Stimulated activated CD8-positive, alpha-beta memory T cell treated with anti-CD3 and anti-CD28 coated beads, Interleukin-12 subunit alpha, Interleukin-12 subunit beta, amount 100 ng/mL, for 4 hours (primary cell): Measurements from ENCODE around the gene LOXL1.

Source experiments
- DNase-seq: peaks from one replicate; pipeline ENCODE4 v3.0.0-alpha.2; 2020; ENCODE audit warnings: low read depth

Gene LOXL1

DNA sequence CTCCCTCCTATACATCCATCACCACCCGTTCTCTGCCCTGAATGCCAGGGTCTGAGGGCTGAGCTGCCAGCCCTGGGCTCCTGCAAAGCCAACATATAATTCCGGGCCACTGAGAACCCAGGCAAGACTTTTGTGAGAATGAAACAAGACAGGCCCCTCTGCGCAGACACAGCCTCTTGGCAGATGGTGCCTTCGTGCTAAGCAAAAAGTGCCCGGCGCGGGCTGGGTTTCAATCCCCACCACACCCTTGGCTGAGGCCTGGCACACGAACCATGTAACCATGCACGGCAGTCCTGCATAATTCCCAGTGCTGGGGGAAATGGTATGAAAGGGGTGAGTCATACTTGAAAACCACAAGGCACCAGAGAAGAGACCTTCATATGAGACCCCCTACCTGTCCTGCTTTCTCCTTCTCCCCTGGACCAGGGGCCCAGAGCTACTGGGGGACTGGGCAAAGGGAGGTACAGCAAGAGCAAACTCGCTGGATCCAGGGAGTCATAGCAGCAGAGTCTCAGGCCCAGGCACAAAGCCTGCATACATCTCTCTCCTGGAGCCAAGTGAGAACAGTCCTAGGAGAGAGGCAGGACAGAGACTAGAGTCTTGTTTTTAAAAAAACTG is 26.1 kb upstream of the LOXL1 start:
- DNase-seq: no peak

DNA sequence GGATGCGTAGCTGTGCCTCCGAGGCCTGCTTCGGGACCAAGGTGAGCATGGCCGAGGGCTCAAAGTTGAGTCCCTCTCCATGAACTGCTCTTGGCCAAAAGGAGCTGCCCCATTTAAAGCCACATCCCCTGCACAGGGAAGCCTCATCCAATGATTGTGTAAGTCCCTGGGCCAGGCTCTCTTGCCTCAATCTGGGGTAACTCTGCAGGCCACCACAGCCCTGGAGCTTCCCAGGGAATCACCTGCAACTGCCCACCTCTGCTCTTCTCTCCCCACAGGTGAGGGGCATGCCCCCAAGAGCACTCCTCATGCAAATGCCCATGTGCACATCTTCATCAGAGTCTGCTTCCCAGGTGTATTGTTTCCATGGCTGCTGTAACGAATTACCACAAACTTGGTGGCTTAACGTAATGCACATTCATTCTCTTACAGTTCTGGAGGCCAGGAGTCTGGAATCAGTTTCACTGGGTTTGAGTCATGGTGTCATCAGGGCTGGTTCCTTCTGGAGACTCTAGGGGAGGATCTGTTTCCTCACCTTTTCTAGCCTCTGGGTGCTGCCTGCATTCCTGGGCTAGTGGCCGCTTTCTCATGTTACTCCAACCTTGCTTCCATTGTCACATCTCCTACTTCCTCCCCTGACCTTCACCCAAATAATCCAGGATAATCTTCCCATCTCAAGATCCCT is 25.0 kb upstream of the LOXL1 start:
- no peak for DNase-seq

DNA sequence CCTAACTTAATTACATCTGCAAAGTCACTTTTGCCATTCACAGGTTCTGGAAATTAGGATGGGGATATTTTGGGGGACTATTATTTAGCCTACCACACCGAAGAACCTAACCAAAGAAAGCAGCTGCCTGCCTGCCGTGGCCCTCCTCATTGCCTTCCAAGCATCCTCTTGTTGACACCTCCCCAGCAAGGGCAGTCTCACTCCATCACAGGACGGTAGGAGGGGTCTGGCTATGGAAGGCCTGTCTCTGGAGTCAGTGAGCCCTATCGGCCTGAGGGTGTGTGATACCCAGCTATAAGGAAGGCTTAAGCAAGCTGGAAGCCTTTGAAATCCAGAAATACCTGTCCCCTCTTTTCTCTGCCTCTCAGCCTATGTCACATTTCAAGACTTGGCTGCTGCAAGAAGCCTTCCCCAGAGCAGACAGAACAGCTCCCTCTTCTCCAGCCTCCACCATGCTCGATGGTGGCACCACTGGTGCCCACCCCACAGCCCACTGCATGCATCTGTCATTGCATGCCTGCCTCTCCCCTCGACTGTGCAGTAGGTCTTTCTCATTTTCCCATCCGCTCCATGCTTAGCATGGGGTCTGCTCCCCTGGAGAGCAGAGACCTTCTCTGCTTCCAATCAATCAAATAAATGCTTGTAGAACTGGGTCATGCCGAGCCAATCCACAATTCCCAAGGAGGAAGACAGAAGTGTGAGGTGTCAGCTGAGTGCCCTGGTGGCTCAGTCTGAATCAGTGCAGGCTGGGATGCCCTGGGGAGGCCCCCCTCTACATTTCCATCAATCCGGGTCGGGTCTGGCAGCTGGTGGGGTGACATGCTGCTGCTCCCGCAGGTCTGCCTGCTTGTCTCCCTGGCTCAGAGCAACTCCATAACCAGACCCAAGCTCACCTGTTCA is 23.9 kb upstream of the LOXL1 start:
- DNase-seq: no peak

DNA sequence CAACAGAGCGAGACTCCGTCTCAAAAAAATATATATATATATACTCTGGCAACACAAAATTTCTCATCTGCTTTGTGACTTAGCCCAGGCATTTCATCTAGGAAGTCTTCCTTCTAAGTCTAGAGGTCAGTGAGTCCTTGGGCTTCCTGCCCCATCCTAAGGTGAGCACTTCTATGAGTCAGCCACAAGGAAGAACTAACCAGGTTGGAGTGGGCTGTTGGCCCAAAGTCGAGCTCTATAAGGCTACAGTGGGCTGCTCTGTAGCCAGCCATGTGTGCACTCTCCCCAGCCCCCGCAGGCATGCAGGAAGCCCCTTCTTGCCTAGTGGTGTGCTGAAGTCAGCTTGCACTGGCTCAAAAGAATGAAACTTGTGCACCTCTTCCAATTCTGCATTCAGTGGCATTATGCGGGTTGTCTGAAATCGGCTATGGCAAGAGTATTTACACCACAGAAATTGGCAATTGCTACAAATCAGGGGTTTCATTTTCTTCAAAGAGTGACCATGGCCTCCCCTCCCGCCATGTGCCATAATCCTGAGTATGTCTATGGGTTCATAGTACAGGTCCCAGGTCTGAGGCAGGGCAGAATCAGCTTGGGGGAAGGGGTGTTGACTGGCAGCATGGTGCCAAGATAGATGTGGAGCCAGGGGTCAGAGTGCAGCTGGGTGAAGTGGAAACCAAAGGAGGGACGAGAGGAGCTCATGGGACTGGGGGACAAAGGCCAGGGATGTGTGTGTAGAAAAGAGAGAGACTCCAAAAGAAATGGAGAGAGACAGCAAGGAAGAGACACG is 22.0 kb upstream of the LOXL1 start:
- no peak for DNase-seq

DNA sequence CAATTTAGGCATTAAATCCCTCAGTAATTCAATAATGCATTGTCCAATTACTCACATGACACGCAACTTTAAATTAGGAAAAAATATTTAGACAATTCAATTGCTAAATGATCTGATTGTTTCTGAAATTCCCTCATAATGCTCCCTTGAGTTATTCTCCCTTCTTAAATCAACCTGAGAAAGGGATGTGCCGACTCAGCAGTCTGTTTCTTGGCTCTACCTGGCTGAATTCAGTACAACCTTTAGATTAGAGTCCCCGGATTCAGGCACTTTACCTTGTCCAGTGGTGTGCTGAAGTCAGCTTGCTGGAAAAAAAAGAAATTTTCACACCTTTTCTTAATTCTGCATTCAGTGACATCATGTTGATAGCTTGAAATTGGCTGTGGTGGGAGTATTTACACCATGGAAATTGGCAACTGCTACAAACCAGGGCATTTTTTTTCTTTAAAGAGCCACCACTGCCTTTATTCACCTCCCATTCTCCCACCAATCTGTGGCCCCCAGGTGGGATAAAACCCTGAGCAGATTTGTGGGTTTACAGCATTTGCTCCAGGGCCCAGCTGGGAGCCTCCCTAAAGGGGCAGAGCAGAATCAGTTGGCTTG is 20.9 kb upstream of the LOXL1 start:
- no peak for DNase-seq

DNA sequence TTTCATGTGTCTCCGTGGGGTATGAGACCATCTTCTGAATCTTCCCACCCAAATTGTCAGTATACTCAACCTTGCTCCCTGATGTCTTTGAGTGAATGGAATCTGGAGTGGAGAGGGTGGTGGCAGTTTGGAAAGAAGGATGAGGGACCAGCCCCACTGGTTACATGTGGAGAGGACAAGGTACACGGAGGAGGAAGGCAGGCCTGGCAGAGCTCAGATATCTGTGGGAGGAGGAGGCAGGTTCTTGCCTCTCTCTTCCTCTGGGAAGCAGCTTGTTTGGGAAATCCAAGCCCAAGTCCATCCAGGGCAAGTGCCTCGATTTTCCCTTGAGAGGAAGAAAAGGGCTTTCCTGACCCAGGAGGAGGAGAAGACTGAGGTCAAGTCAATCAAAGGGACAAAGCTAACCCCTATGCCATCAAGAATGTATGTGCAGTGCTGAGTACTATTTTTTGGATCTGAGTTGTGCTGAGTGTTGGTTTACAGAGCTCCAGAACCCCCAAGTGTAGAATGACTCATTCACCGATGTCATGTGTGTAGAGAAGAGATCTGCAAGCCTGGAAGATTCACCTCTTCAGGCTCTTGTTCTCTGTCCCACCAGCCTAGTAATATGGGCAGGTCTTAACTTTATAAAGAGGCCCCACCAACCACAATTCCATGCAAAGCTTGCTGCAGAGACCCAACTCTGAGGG is 19.8 kb upstream of the LOXL1 start:
- no peak for DNase-seq

DNA sequence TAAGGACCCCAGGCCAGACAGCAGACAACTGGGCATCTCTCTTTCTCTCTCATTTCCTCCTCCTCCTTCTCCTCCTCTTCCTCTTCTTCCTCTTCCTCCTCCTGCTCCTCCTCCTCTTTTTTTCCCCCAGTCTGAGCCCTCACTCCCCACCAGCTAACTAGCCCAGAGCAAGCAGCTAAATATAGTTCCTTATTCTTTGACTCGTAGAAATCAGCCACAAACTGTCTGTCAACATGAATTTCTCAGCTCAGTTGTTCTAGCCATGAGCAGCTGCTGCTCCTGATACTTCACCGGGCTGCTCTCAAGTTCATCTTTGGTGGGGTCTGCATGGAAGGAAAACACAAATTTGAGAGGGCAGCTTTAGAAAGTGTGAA is 19.2 kb upstream of the LOXL1 start:
- no peak for DNase-seq

DNA sequence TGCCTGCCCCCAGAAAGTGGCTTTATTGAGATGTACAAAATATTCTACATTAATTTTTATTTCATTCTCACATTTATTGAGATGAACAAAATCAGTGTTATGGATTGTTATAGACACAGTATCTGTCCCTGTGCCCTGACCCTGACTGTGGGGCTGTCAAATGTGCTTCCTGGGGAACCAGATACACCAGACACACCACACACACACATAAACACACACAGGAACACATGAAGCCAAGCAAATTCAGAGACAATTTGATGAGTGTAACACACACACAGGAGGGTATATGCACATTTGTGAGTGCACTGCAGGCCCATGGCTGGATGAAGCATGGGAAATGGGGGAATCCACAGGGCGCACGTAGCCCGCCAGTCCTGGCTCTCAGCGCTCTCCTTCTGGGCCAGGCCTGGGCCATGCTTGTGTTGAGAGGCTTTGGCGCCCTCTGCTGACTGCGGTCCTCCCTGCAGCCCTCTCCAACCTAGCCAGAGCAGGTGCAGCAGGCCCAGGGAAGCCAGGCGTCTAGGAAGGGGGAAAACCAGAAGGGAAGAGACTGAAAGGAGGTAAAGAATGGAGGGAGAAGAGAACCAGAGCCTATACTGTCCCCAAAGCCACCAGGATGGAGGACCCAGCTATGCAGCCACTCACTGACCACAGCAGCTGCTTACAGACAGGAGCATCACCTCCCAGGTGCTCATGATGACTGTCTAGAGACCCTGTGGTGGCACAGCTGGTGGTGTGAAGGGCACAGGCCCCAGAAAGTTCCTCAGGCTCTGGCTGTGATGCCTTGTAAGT is 18.0 kb upstream of the LOXL1 start:
- peak; percentile 33 for DNase-seq

DNA sequence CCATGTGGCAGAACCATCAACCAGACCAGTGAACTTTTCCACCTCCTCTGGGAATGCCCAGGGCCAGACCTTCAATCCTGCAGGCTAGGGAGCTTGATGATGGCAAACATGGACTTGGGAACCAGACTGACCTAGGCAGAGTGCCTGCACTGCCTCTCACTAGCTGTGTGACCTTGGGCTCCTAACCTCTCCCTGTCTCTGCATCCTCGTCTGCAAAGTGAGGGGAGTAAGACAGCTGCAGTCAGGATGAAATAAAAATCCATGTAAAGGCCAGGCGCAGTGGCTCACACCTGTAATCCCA is 17.5 kb upstream of the LOXL1 start:
- DNase-seq: no peak

DNA sequence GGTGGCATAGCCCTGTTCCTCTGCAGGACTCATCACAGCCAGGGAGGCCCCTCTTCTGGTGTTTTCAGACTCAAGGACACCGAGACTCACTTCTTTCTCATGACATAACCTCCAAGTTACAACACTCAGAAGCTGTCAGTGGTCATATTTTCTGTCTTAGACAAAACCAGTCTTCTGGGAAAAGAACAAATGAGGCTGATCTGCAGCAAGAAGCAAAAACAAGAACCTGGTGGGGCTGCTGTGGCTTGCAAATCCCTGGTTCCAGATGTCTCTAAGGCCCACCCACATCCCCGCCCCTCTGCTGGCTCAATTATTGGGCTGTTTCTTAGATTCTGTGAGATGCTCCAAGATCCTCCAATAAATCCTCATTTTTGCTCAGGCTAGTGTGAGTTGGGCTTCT is 16.6 kb upstream of the LOXL1 start:
- no peak for DNase-seq

DNA sequence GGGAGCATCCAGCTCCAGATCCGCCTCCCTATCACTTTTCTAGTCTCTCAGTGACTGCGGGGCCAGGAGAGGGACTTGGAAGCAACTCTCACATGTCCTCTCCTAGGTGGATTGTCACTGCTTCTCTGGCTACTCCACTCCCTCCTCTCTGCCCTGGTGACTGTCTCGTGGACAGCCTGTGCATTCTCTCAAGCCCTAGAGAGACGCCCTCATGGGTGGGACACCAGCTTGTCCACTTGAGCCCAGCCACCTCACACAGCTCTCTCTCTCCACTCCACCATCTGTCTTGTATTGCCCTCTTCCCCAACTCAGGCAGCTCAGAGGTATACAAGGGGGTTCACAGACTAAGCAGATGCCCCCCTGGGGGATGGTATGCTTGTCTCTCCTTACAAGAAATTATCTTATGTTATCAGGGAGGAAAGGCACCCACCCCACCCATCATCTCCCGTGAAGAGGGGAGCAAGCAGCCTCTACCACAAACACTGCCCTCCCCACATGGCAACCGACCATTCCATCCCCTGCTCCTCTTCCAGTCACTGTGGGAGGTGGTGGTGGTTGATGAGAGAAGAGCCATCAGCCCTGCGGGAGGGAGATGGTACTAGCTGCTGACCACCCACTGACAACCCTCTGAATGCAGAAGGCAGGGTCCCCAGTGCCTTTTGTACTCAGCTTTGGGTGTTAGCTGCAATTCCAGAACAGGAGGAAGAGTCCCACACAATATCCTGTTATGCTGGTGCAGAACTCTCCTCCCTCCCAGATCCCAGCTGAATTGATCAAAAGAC is 15.5 kb upstream of the LOXL1 start:
- no peak for DNase-seq

DNA sequence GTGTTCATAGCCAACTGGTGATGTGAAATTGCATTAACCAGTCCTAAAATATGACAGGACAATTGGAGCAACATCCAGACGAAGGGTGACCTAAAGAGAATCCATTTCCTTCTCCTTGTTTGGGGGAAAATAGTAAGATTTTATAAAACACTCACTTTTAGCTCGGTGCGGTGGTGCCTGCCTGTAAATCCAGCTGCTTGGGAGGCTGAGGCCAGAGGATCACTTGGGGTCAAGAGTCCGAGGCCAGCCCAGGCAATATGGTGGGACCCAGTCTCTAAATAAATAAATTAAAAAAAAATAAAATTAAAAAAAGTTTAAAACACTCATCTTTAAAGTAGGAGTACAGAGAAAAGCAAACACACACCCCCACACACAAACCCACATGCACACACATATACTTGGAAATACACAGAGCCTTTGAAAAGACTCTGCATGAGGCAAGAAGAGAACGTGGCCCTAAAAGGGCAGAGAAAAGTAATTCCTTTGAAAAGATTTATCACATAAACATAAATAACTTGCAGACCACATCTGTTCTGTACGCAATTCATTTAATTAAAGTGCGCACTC is 14.1 kb upstream of the LOXL1 start:
- no peak for DNase-seq

DNA sequence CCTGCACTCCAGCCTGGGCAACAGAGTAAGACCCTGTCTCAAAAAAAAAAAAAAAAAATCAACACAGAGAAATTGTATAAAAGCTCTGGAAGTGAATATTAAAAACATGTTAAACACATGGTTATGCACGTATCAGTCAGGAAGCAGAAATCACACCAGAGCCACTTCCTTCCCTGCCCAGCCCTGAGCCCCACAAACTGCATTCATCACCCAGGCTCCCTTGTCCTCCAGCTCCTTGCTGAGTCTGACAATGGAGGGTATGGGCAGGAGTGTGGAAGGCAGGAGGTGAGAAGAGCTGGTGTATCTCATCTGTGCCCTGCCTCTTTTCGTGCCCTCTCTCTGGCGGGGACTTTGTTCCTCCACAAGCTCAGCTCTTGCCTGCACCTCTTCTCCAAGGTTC is 12.1 kb upstream of the LOXL1 start:
- no peak for DNase-seq

DNA sequence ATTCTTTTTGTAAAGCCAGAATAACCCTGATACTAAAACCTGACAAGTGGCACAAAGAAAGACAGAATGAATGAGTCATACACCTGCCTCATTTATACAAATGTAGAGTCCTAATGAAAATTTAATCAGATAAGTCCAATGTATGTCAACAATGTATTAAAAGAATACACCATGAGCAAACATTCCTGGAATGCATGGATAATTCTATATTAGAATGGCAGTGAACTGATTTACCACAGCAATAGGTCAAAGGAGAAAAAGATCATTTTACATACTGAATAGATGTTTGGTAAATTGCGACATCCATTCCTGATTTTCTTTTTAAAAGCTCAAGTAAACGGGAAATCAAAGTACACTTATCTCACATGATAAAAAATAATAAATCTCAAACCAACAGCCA is 11.2 kb upstream of the LOXL1 start:
- no peak for DNase-seq

DNA sequence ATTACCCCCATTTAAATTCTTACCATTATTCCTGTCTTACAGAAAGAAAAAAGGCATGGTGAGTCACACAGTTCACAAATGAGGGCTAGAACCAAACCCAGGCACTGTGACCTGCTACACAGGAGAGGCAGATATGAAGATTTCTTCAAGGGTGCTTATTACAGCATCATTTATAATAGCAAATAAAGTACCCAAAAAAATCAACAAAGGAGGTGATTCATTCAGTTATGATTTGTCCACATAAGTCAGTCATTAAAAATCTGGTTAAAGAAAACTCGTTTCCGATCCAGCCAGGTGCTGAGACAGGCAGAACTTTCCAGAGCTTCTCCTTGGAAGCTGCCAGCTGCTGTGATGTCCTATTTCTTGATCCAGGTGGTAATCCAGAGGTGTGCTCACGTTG is 7.5 kb upstream of the LOXL1 start:
- no peak for DNase-seq

DNA sequence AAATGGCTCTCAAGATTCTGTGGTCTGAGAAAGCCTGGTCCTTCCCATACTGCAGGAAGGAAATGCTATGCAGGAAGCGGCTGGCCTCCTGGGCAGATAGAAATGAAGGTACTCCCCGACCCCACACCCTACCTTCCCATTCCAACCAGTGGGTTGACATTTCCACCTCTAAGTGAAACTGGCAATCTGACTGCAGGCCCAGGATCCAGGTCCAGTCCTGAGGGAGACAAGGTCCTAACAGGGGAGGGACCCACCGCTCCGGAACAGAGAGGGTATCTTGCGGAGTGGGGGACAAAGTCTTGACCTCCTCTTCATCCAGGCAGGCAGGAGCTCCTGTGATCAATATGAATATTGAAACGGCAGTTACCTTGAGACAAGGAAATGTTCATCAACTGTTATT is 6.6 kb upstream of the LOXL1 start:
- no peak for DNase-seq

DNA sequence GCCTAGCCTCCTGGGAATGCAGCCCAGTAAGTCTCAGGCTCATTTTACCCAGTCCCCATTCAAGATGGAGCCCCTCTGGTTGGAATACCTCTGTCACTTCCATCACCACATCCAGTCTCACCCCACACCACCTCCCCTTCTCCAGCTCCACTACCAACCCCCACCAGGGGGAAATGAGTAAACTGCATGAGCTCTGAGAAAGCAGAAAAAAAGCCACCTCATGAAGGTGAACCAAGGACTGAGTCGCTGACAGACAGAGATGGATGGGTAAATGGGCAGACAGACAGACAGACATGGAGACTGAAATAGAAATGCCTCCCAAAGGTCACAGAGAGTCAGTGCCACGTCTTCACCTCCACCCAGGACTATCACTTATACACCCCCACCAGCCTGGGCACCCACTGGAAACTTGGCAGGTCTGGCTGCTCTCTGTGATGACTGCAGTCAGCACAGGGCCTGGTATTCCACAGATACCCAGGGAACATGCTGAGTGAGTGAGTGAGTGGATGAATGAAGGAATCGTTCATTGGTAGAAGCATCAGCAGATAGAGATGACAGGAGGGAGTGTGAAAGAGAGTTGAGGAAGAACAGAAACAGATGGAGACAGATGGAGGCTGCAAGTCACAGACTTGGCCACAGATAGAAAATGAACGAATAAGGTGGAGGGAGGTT is 4.9 kb upstream of the LOXL1 start:
- no peak for DNase-seq

DNA sequence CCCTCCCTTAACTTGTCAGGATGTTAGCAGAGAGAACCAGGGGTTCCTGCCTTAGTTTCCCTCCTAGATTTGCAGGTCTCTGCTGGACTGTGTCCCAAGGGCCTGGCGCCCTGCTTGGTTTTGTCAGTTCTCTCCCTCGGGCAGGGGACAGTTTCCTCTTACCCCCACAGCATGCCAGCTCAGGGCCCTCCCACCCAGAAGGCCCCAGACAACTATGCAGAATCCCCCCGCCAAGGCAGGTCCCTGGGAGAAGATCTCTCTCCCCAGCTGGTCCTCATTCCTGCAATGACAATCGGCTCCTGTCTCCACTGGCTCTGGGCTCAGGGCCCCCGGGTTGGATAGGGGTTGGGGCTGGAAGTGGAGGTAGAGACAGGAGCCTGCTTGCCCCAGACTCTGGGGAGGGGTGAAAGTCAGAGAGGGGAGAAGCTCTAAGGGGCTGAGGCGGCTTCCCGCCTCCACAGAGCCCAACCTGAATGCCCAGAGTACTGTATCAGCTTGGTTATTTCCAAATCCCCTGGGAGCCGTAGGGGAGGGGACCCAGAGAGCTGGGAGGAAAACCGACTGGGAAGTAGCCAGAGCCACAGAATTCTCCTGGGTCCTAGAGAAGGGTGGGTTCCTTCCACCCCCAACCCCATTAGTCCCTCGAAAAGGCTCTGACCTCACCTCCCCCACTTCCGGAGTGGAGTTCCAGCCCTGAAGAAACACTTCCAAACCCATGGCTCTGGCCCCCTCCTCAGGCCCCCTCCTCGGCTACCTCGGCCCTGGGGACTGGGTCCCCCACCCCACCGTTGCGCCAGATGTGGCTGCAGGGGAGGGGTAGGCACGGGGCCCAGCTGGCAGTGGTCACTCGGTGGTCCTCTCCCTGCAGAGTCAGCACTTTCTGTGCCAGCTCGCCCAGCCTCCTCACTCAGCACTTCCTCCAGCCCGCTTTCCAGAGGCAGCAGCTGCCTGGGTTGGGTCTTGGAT is 3.8 kb upstream of the LOXL1 start:
- no peak for DNase-seq
